H1 (cell line): ENCODE measurements around the gene HSD17B2. TPM values are rescaled to one million over a fixed set of nuclear protein-coding genes. Genes with fewer than 3 reads are reported as not detected.

Experiments
- CHD7 ChIP-seq: fragments of 300-600 bp; sonication (generic); IDR thresholded peaks from 2 replicates; pipeline ENCODE4 v1.7.1; 2012; ENCODE audit warnings: low read length, moderate library complexity, mild to moderate bottlenecking, inconsistent platforms; ENCODE audit not compliant: insufficient replicate concordance
- JUN ChIP-seq: IDR thresholded peaks from 2 replicates; pipeline ENCODE4 v1.6.1; 2011; ENCODE audit warnings: low read depth, mild to moderate bottlenecking, improper control_type of control experiment, low read length
- polyA plus RNA-seq, 7 experiments: library from polyadenylated mRNA; depleted of rRNA in 3 of 7; stranded (reverse) in 5 of 7; unstranded in 2 of 7; fragments of >200 nt in 5 of 7; fragments of 200-250 nt in 2 of 7; gene quantifications; 1 replicate in 5 of 7; 2 replicates in 1 of 7; 4 replicates in 1 of 7; pipeline versions ENCODE4 v1.2.1 to v1.2.3, GENCODE V29; 2011 to 2013; ENCODE audit warnings: missing spikeins in 2 of 7, mixed read lengths in 2 of 7
- total RNA-seq: library from RNA; stranded (reverse); fragmentation: NEBNext Ultra II Directional; extraction: Animal tissue kit (Norgen Biotek cat#: 25700); gene quantifications from 2 replicates; pipeline ENCODE4 v1.2.1, GENCODE V29; 2021

Gene HSD17B2
- total and polyA plus RNA-seq, 2 of the 8 experiments (the other 6 are each of a cell fraction or from before 2014, with no cell fraction given) = not detected

DNA sequence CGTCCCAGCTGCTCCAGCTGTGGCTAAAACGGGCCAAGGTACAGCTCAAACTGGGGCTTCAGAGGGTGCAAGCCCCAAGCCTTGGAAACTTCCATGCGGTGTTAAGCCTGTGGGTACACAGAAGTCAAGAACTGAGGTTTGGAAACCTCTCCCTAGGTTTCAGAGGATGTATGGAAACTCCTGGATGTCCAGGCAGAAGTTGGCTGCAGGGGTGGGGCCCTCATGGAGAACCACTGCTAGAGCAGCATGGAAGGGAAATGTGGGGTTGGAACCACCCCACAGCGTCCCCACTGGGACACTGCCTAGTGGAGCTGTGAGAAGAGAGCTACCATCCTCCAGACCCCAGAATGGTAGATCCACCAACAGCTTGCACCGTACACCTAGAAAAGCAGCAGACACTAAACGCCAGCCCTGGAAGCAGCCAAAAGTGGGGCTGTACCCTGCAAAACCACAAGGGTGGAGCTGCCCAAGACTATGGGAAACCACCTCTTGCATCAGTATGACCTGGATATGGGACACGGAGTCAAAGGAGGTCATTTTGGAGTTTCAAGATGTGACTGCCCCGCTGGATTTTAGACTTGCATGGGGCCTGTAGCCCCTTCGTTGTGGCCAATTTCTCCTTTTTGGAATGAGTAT, 26.0 kb upstream of the HSD17B2 start (continued):
- TF ChIP-seq CHD7 = no peak
- TF ChIP-seq JUN = no peak
